Loucy (cell line): ENCODE data around the gene PPP2R5C.

Experiments used
- EZH2phosphoT487 ChIP-seq: fragments of 200-600 bp; IDR thresholded peaks from 2 replicates; pipeline ENCODE4 v1.6.1; 2018; ENCODE audit warnings: antibody characterized with exemption, mild to moderate bottlenecking, moderate library complexity, borderline replicate concordance
- TF ChIP-seq, protein P1 (sequence below): fragments of 200-600 bp; sonication (generic); conservative IDR thresholded peaks from 2 replicates; pipeline ENCODE4 v1.5.1; 2014; ENCODE audit warnings: mild to moderate bottlenecking, antibody characterized with exemption, low read length

DNA sequence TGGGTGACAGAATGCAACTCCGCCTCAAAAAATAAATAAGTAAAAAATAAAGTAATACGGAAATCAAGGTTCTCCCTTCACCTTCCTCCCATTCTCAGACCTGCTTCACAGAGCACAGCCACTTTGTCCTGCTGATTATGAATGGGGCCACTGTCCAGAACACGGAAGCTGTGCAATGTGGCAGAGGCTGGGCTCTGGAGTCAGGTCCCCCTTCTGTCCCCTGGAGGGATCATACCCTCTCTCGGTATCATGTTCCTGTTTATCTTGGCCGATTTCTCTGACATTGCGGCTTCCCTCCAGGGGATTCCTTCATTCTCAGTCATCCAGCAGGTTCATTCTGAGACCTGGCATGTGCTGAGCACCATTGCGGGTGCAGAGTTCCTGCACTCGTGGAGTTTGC lies 11.3 kb downstream of the PPP2R5C start:
- TF ChIP-seq, protein P1, sequence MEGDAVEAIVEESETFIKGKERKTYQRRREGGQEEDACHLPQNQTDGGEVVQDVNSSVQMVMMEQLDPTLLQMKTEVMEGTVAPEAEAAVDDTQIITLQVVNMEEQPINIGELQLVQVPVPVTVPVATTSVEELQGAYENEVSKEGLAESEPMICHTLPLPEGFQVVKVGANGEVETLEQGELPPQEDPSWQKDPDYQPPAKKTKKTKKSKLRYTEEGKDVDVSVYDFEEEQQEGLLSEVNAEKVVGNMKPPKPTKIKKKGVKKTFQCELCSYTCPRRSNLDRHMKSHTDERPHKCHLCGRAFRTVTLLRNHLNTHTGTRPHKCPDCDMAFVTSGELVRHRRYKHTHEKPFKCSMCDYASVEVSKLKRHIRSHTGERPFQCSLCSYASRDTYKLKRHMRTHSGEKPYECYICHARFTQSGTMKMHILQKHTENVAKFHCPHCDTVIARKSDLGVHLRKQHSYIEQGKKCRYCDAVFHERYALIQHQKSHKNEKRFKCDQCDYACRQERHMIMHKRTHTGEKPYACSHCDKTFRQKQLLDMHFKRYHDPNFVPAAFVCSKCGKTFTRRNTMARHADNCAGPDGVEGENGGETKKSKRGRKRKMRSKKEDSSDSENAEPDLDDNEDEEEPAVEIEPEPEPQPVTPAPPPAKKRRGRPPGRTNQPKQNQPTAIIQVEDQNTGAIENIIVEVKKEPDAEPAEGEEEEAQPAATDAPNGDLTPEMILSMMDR = no peak
- TF ChIP-seq EZH2phosphoT487 = no peak
